NT2/D1 (cell line): ENCODE measurements around the gene CFAP52.

Source experiments
- SUZ12 ChIP-seq: IDR thresholded peaks from 2 replicates; pipeline ENCODE4 v1.6.1; 2011; ENCODE audit not compliant: insufficient read length, insufficient read depth; ENCODE audit errors: extremely low read depth
- YY1 ChIP-seq: IDR thresholded peaks from 2 replicates; pipeline ENCODE4 v1.6.1; 2011; ENCODE audit not compliant: insufficient read length, insufficient read depth
- ZNF274 ChIP-seq: IDR thresholded peaks from 2 replicates; pipeline ENCODE4 v1.6.1; 2011; ENCODE audit warnings: mild to moderate bottlenecking, low read depth, low read length

GRCh38 chr17:9612006-9612405, 35.6 kb downstream of the CFAP52 start:
- TF ChIP-seq YY1, result no peak
- TF ChIP-seq ZNF274, result no peak
- no peak for TF ChIP-seq SUZ12
